Endothelial cell (in vitro differentiated cells): Measurements from ENCODE around the gene KDM5A. TPM values are rescaled to one million over a fixed set of nuclear protein-coding genes. Genes with fewer than 3 reads are reported as not detected.
A peak's percentile ranks its signal among the peaks of the same experiment; 100 is the strongest.

Experiments
- DNase-seq: peaks from one replicate; pipeline ENCODE4 v3.0.0; 2021; ENCODE audit warnings: low spot score
- H3K27ac Mint-ChIP-seq: one replicate; pipeline ENCODE4 v1.8.0; 2021; ENCODE audit warnings: mixed read lengths, inconsistent platforms; ENCODE audit not compliant: unreplicated experiment
- H3K27me3 Mint-ChIP-seq: one replicate; pipeline ENCODE4 v1.8.0; 2021; ENCODE audit warnings: mild to moderate bottlenecking, moderate library complexity, mixed read lengths, inconsistent platforms; ENCODE audit not compliant: unreplicated experiment
- H3K36me3 Mint-ChIP-seq: one replicate; pipeline ENCODE4 v1.8.0; 2021; ENCODE audit warnings: mild to moderate bottlenecking, low read depth, mixed read lengths, inconsistent platforms; ENCODE audit not compliant: unreplicated experiment
- H3K4me1 Mint-ChIP-seq: one replicate; pipeline ENCODE4 v1.8.0; 2021; ENCODE audit warnings: mild to moderate bottlenecking, mixed read lengths, inconsistent platforms; ENCODE audit not compliant: unreplicated experiment
- H3K4me3 Mint-ChIP-seq: one replicate; pipeline ENCODE4 v1.8.0; 2021; ENCODE audit warnings: mild to moderate bottlenecking, mixed read lengths, inconsistent platforms; ENCODE audit not compliant: unreplicated experiment
- H3K9me3 Mint-ChIP-seq: one replicate; pipeline ENCODE4 v1.8.0; 2021; ENCODE audit warnings: mixed read lengths, inconsistent platforms; ENCODE audit not compliant: unreplicated experiment
- CTCF ChIP-seq: fragments of 200-600 bp; sonication (generic); IDR thresholded peaks from one replicate; pipeline ENCODE4 v1.5.0; 2021; ENCODE audit warnings: antibody characterized with exemption; ENCODE audit not compliant: unreplicated experiment
- total RNA-seq: library from RNA; stranded (reverse); fragmentation: NEBNext Ultra II Directional; extraction: Animal tissue kit (Norgen Biotek cat#: 25700); gene quantifications from one replicate; pipeline ENCODE4 v1.2.1, GENCODE V29; 2021; ENCODE audit not compliant: unreplicated experiment

The KDM5A gene
- total RNA-seq, 1 donor from 2014 or later, result 86.3 TPM

- no peaks in the 10 kb centered on the region for H3K36me3 Mint-ChIP-seq
- peaks cover 27% of the 10 kb centered on the region for H3K4me1 Mint-ChIP-seq
- no peak for TF ChIP-seq CTCF
- DNase-seq, result no peak
- H3K27ac Mint-ChIP-seq, result no peak overlapping the region
- H3K4me3 Mint-ChIP-seq, result no peak overlapping the region
- H3K9me3 Mint-ChIP-seq, result no peaks in the 10 kb centered on the region
- peaks cover 11% of the 10 kb centered on the region for H3K27me3 Mint-ChIP-seq
Measured at GRCh38 chr12:256958-257357, 132.2 kb downstream of the KDM5A start.

GRCh38 chr12:256225-256624, 132.9 kb downstream of the KDM5A start:
- Mint-ChIP-seq H3K4me1 (peaks cover 27% of the 10 kb centered on the region), H3K4me3 (no peak overlapping the region), H3K27ac (no peak overlapping the region), H3K36me3 (no peaks in the 10 kb centered on the region), H3K27me3 (peaks cover 9% of the 10 kb centered on the region), H3K9me3 (no peaks in the 10 kb centered on the region)
- DNase-seq, result no peak
- no peak for TF ChIP-seq CTCF

- DNase-seq, result no peak
- no peaks in the 10 kb centered on the region for H3K36me3 Mint-ChIP-seq
- H3K27ac Mint-ChIP-seq, result no peak overlapping the region
- H3K4me1 Mint-ChIP-seq, result peaks cover 27% of the 10 kb centered on the region
- TF ChIP-seq CTCF, result no peak
- no peaks in the 10 kb centered on the region for H3K9me3 Mint-ChIP-seq
- H3K4me3 Mint-ChIP-seq, result no peak overlapping the region
- peaks cover 9% of the 10 kb centered on the region for H3K27me3 Mint-ChIP-seq
Measured at GRCh38 chr12:254912-255311, 134.2 kb downstream of the KDM5A start.

GRCh38 chr12:254039-254438, 135.1 kb downstream of the KDM5A start:
- Mint-ChIP-seq H3K9me3 (no peaks in the 10 kb centered on the region), H3K4me3 (no peak overlapping the region), H3K27me3 (peaks cover 9% of the 10 kb centered on the region), H3K27ac (peak overlapping the region; percentile 1), H3K4me1 (peaks cover 27% of the 10 kb centered on the region), H3K36me3 (no peaks in the 10 kb centered on the region)
- TF ChIP-seq CTCF, result no peak
- DNase-seq, result no peak

- Mint-ChIP-seq H3K27me3 (peaks cover 8% of the 10 kb centered on the region), H3K27ac (no peak overlapping the region), H3K4me3 (no peak overlapping the region), H3K4me1 (peaks cover 27% of the 10 kb centered on the region), H3K36me3 (no peaks in the 10 kb centered on the region), H3K9me3 (no peaks in the 10 kb centered on the region)
- DNase-seq, result no peak
- TF ChIP-seq CTCF, result no peak
Measured at GRCh38 chr12:253116-253831, 135.8 kb downstream of the KDM5A start.
